NCI-H2081 (cell line): ENCODE measurements around the gene AR.

Experiments used
- DNase-seq, 2 experiments: peaks; one replicate each; lab custom pipeline; 2025; lab: John Stamatoyannopoulos, UW

Gene AR

DNA sequence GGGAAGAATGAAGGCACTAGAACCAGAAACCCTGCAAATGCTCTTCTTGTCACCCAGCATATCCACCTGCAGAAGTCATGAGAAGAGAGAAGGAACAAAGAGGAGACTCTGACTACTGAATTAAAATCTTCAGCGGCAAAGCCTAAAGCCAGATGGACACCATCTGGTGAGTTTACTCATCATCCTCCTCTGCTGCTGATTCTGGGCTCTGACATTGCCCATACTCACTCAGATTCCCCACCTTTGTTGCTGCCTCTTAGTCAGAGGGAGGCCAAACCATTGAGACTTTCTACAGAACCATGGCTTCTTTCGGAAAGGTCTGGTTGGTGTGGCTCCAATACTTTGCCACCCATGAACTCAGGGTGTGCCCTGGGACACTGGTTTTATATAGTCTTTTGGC, 181.7 kb downstream of the AR start:
- DNase-seq = no peak

DNA sequence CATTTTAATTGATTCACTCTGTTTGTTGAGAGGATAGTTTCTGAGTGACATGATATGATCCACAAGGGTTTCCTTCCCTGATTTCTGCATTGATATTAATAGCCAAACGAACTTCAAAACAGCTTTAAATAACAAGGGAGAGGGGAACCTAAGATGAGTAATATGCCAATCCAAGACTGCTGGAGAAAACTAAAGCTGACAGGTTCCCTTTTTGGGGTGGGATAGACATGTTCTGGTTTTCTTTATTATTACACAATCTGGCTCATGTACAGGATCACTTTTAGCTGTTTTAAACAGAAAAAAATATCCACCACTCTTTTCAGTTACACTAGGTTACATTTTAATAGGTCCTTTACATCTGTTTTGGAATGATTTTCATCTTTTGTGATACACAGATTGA, 182.2 kb downstream of the AR start:
- DNase-seq = no peak

DNA sequence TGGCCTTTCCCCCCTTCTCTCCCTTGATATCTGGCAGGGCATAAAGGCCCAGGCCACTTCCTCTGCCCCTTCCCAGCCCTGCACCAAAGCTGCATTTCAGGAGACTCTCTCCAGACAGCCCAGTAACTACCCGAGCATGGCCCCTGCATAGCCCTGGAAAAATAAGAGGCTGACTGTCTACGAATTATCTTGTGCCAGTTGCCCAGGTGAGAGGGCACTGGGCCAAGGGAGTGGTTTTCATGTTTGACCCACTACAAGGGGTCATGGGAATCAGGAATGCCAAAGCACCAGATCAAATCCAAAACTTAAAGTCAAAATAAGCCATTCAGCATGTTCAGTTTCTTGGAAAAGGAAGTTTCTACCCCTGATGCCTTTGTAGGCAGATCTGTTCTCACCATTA, 183.8 kb downstream of the AR start:
- no peak for DNase-seq

DNA sequence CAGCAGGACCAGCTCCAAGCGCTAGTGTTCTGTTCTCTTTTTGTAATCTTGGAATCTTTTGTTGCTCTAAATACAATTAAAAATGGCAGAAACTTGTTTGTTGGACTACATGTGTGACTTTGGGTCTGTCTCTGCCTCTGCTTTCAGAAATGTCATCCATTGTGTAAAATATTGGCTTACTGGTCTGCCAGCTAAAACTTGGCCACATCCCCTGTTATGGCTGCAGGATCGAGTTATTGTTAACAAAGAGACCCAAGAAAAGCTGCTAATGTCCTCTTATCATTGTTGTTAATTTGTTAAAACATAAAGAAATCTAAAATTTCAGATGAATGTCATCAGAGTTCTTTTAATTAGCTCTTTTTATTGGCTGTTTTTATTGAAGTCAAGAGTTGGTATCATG, 186.5 kb downstream of the AR start:
- no peak for DNase-seq

DNA sequence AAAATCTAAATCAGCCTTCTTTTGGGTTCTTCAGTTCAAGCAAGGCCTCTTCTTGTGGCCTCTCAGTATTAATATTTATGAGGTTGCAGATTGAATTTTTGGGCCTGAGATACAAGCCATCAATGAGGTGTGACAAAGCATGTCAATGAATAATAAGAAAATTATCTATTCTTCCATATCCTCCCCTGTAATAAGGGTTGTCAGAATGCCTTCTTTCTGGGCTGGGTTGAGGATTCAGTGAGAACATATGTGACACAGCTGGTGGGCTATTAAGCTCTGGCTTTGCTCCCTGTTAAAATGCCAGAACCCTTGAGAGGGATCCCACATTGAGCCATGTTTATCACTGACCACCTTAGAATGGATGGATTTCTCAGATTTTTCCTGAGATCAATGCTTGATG, 187.2 kb downstream of the AR start:
- no peak for DNase-seq

DNA sequence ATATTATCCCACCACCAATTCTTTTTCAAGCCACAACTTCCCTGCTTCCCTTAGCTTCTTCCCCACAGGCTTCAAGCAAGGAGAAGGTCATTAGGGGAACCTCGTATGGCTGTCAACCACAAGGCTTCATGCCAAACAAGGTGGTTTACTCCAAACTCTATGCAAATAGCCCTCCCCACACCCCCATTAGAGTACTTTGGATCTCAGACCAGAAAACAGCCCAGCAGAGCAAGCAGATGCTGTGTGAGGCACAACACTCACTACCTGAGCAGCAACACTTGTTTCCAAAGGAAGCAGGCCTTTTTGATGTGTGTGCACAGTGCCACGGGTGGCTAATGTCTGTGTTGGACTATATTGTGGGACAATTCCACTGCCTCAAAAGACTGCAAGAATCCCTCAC, 189.0 kb downstream of the AR start:
- DNase-seq = no peak

DNA sequence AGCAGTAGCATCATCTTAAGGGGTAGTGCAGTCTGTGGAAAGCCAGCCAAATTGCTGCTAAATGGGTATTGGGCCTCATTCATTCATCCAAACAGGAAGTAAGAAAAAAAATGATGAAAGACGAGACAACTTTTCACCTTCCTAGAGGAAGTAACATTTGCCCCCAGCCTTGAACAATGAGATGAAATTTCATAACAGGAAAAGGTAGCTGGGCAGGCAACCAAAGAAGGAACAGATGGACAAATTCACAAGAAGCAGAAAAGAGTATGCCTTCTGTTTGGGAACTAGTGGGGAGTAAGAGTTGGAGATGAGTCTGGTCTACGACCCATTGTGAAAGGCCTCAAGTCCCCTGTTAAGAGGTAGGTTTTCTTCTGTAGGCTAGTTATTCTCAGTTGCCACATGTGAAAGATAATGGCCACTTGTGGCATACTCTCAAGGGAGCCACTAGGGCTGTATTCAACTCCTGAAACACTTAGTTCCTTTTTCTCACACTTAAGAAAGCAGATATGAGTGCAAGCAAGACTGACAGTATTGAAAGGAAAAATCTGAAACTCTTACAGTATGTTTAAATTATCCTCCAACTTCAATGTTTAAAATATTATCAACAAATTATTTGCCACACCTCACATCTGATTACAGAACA, 190.4 kb downstream of the AR start:
- no peak for DNase-seq

DNA sequence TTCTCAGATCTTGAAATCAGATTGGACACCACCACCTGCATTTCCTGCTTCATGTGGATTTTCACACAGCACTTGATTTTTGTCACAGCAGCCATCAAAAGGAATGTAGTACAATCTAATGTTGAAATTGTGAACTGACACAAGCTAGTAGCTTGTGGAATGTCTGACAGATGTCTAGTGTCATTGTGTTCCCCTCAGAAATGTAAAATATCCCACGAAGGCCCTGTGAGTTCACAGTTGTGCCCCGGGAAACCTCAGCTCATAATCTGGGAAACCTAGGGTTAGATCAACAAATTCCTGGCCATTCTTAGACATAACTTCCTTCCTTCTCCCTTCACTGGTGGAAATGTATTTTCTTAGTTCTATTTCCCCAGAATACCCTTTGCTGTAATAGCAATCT, 205.7 kb downstream of the AR start:
- DNase-seq = no peak

DNA sequence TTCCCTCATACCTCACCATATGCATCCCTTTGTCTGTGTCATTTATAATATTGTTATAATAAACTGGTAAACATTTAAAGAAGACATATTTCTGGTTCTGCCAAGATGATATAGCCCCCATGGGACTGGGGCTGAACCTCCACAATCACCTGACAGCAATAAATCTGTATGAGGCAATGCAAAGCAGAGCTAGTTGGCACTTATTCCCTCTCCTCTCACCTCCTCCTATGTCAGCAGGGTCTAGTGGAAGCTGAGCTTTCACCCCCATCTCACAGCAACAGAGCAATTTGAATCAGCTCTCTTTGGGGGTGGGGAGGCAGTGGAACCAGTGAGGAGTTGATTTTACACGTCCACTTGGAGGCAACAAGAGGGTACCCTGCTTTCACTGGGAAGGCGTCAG, 206.9 kb downstream of the AR start:
- DNase-seq = no peak

DNA sequence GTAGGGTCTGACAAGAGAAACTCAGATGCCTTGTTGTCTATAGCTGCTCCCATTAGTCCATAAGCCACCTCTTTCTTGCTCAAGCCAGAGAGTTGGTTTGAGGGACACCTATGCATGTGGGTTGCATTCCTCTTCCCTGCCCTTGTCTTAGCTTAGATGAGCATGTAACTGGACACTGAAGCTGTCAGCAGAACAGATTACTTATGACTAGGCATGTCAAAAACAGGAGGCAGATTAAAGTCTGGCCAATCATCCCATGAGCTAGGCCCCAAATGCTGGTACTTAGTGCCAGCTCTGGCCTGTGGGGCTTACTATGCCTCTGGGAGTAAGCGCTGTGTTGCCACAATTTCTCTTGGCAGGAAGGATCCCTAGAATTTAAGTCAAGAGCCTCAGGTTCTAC, 215.2 kb downstream of the AR start:
- DNase-seq = no peak

DNA sequence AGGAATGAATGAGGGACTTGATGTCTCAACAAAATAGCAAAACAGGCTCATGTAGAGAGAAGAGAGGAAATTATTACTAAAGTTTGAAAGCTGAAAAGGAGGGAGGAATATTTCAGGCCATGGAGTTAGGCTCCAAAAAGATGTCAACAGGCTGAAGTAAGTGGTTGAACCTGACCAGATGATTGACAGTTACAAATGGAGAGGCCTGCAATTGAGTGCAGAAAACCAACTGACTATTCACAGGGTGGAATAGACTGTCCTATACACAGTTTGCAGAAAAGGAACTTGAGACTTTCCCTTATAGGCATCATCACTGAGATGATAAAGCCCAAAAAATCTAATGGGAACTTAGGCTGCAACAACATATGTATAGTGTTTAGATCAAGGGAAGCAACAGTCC, 233.3 kb downstream of the AR start:
- DNase-seq = no peak

DNA sequence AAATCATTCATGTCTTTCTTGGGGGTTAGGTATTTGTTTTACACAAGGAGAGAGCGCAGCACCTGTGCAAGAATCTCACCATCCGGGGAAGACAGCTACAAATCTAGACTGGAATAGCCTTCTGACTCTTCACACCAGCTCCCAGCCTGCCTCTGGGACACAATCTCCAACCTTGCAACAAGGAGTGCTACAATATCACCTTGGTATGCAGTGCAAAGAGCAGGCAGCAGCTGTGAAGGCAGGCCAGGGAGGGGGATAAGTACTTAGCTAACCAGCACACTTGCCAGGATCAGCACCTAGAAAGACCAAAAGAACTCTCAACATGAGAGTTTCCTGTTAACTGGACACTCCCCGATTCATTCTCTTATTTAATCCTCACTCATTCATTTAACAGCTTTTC, 235.3 kb downstream of the AR start:
- DNase-seq = no peak
